CD4-positive, alpha-beta T cell (primary cell): Measurements from ENCODE around the gene UBE4B. TPM values are rescaled to one million over a fixed set of nuclear protein-coding genes. Genes with fewer than 3 reads are reported as not detected.
"Not testable (repeated sequence)": the region's sequence is repeated elsewhere in the genome, so short reads cannot be mapped to it uniquely, and the experiment has no call there.

ENCODE experiments used
- ATAC-seq: fragments of 200-7000 bp; cut with Tn5 transposase; one replicate; pipeline ENCODE4 v1.10.0; 2022; ENCODE audit warnings: mild to moderate bottlenecking; ENCODE audit not compliant: poor library complexity
- CTCF ChIA-PET: fragments of 350-600 bp; sonication (Branson Sonifier 250); formaldehyde crosslinking; loops from one replicate; lab custom pipeline; 2021; ENCODE audit warnings: antibody characterized with exemption, inconsistent platforms; lab: Charles Lee
- POLR2A ChIA-PET: fragments of 350-600 bp; sonication (Branson Sonifier 250); formaldehyde crosslinking; loops from one replicate; lab custom pipeline; 2021; ENCODE audit warnings: antibody characterized with exemption, inconsistent platforms; lab: Charles Lee
- DNase-seq, 14 experiments: peaks; one replicate each; pipeline ENCODE4 v3.0.0-alpha.2; 2013 to 2020; ENCODE audit warnings: mixed read lengths in 2 of 14
- H3K27ac ChIP-seq, 2 donors: one replicate each; pipeline versions ENCODE4 v1.5.1 to v1.7.0; 2013; ENCODE audit warnings: low read length in 2 of 2, low read depth in 1 of 2, mild to moderate bottlenecking in 1 of 2
- H3K27me3 ChIP-seq, 2 experiments: 1 replicate in 1 of 2; 2 replicates in 1 of 2; pipeline versions ENCODE4 v1.6.1 to v1.7.0; 2013; ENCODE audit warnings: low read length in 2 of 2, control low read depth in 1 of 2, mild to moderate bottlenecking in 1 of 2, moderate library complexity in 1 of 2; ENCODE audit not compliant: insufficient read depth in 2 of 2, control insufficient read depth in 1 of 2
- H3K36me3 ChIP-seq: one replicate; pipeline ENCODE4 v1.6.1; 2013; ENCODE audit warnings: low read length, control low read depth; ENCODE audit not compliant: insufficient read depth
- H3K4me1 ChIP-seq: one replicate; pipeline ENCODE4 v1.6.1; 2013; ENCODE audit warnings: low read length, control low read depth; ENCODE audit not compliant: insufficient read depth
- H3K4me3 ChIP-seq: one replicate; pipeline ENCODE4 v1.5.1; 2013; ENCODE audit warnings: mild to moderate bottlenecking, low read length, moderate library complexity
- H3K9me3 ChIP-seq, 2 experiments: 1 replicate in 1 of 2; 2 replicates in 1 of 2; pipeline versions ENCODE4 v1.6.1 to v1.7.0; 2013; ENCODE audit warnings: low read length in 2 of 2, mild to moderate bottlenecking in 2 of 2, control low read depth in 1 of 2, moderate library complexity in 1 of 2; ENCODE audit not compliant: control insufficient read depth in 1 of 2, insufficient read depth in 1 of 2
- H3K27ac Mint-ChIP-seq: one replicate; pipeline ENCODE4 v1.8.0; 2020; ENCODE audit warnings: mixed read lengths
- H3K27me3 Mint-ChIP-seq: one replicate; pipeline ENCODE4 v1.8.0; 2021; ENCODE audit warnings: mixed read lengths
- H3K36me3 Mint-ChIP-seq: one replicate; pipeline ENCODE4 v1.8.0; 2021; ENCODE audit warnings: low read depth, mixed read lengths
- H3K4me1 Mint-ChIP-seq: one replicate; pipeline ENCODE4 v1.8.0; 2021; ENCODE audit warnings: low read depth, mixed read lengths
- H3K4me3 Mint-ChIP-seq: one replicate; pipeline ENCODE4 v1.8.0; 2020; ENCODE audit warnings: mild to moderate bottlenecking, mixed read lengths
- H3K9me3 Mint-ChIP-seq: one replicate; pipeline ENCODE4 v1.8.0; 2020; ENCODE audit warnings: mixed read lengths
- CTCF ChIP-seq: fragments of 200-600 bp; IDR thresholded peaks from one replicate; pipeline ENCODE4 v1.8.0; 2022; ENCODE audit warnings: antibody characterized with exemption, mild to moderate bottlenecking
- intact Hi-C, 2 experiments: fragments of 100-400 bp; cut with DNase I in 1 of 2; cut with micrococcal nuclease in 1 of 2; formaldehyde crosslinking; loops; one replicate each; pipeline versions ENCODE4 v1.15.1 to v1.9.0; 2023 to 2025; cut with DNase I, micrococcal nuclease
- total RNA-seq, 174 experiments: library from RNA in 2 of 174; stranded (reverse) in 2 of 174; gene quantifications; one replicate each; pipeline ENCODE4 v1.2.3 and lab custom pipeline; 2021 to 2026

Gene UBE4B
- total RNA-seq, 2 experiments from 2014 or later = 27.9 to 28.7 TPM

DNA sequence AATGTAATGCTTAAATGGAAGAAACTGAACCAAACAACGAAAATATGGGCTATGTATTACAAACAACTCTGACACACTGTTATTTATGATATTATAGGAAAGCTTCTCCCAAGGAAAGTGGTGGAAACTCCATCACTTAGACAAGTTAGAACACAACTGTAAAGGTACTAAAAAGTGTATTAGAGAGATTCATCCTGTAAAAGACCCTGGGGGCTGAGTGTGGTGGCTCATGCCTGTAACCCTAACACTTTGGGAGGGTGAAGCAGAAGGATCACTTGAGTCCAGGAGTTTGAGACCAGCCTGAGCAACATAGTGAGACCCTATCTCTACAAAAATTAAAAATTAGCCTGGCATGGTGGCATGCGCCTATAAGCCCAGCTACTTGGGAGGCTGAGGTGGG is 7.4 kb upstream of the UBE4B start:
- POLR2A ChIA-PET = no interaction called here
- H3K4me1 Mint-ChIP-seq = no peaks in the 10 kb centered on the region
- no peak for TF ChIP-seq CTCF
- Histone ChIP-seq H3K4me1 (no peaks in the 10 kb centered on the region), H3K4me3 (no peak overlapping the region), H3K27me3 (no peaks in the 10 kb centered on the region), H3K36me3 (no peaks in the 10 kb centered on the region), H3K9me3 (no peaks in the 10 kb centered on the region), H3K27ac (no peak overlapping the region)
- no peaks in the 10 kb centered on the region for H3K9me3 Mint-ChIP-seq
- DNase-seq = no peak
- no peak for ATAC-seq
- H3K27ac Mint-ChIP-seq = no peak overlapping the region
- no peaks in the 10 kb centered on the region for H3K27me3 Mint-ChIP-seq
- H3K36me3 Mint-ChIP-seq = no peaks in the 10 kb centered on the region
- no peak overlapping the region for H3K4me3 Mint-ChIP-seq
- CTCF ChIA-PET = no interaction called here
- intact Hi-C loops = no loop called here

GRCh38 chr1:10027027-10027426 is 5.7 kb upstream of the UBE4B start:
- no peaks in the 10 kb centered on the region for H3K9me3 ChIP-seq
- H3K9me3 Mint-ChIP-seq = no peaks in the 10 kb centered on the region
- H3K27me3 Mint-ChIP-seq = no peaks in the 10 kb centered on the region
- H3K27ac ChIP-seq = no peak overlapping the region
- ChIA-PET CTCF (interaction anchor here (0.7 kb wide), 1 partner anchor 20 kb away, joined by 3 read pairs; no protein-coding TSS in a partner anchor), POLR2A (interaction anchor here (0.7 kb wide), 1 partner anchor 10 kb away, joined by 3 read pairs; no protein-coding TSS in a partner anchor)
- H3K36me3 Mint-ChIP-seq = no peaks in the 10 kb centered on the region
- no peaks in the 10 kb centered on the region for H3K27me3 ChIP-seq
- ATAC-seq (no peak), DNase-seq (no peak)
- no peak overlapping the region for H3K4me3 ChIP-seq
- H3K4me3 Mint-ChIP-seq = no peak overlapping the region
- no peak for TF ChIP-seq CTCF
- no peaks in the 10 kb centered on the region for H3K36me3 ChIP-seq
- no peak overlapping the region for H3K27ac Mint-ChIP-seq
- intact Hi-C loops = no loop called here
- H3K4me1 ChIP-seq = peaks cover under 1% of the 10 kb centered on the region
- H3K4me1 Mint-ChIP-seq = peaks cover under 1% of the 10 kb centered on the region

DNA sequence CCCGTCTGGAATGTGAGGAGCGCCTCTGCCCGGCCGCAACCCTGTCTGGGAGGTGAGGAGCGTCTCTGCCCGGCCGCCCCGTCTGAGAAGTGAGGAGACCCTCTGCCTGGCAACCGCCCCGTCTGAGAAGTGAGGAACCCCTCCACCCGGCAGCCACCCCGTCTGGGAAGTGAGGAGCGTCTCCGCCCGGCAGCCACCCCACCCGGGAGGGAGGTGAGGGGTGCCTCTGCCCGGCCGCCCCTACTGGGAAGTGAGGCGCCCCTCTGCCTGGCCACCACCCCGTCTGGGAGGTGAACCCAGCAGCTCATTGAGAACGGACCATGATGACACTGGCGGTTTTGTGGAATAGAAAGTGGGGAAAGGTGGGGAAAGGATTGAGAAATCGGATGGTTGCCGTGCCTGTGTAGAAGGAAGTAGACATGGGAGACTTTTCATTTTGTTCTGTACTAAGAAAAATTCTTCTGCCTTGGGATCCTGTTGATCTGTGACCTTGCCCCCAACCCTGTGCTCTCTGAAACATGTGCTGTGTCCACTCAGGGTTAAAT is 3.7 kb upstream of the UBE4B start:
- H3K4me3 ChIP-seq, H3K36me3 ChIP-seq, H3K27me3 ChIP-seq, H3K27ac ChIP-seq, H3K27me3 Mint-ChIP-seq, H3K9me3 Mint-ChIP-seq, ATAC-seq, CTCF ChIA-PET, intact Hi-C loops, H3K4me3 Mint-ChIP-seq, H3K9me3 ChIP-seq, POLR2A ChIA-PET, H3K27ac Mint-ChIP-seq: not testable (repeated sequence)
- DNase-seq = peak in 1 of 14 experiments; percentile 17
- Mint-ChIP-seq H3K36me3 (peaks cover 14% of the 10 kb centered on the region), H3K4me1 (peaks cover 19% of the 10 kb centered on the region)
- H3K4me1 ChIP-seq = peaks cover 15% of the 10 kb centered on the region

- H3K4me3 ChIP-seq = no peak overlapping the region
- Mint-ChIP-seq H3K4me1 (peaks cover 30% of the 10 kb centered on the region), H3K36me3 (peaks cover 15% of the 10 kb centered on the region), H3K4me3 (no peak overlapping the region), H3K27ac (no peak overlapping the region), H3K9me3 (no peaks in the 10 kb centered on the region), H3K27me3 (no peaks in the 10 kb centered on the region)
- DNase-seq = no peak
- peaks cover 28% of the 10 kb centered on the region for H3K4me1 ChIP-seq
- no peak for TF ChIP-seq CTCF
- no peak overlapping the region for H3K27ac ChIP-seq
- H3K36me3 ChIP-seq = peaks cover under 1% of the 10 kb centered on the region
- no peak for ATAC-seq
- ChIA-PET CTCF (no interaction called here), POLR2A (no interaction called here)
- intact Hi-C loops = loop anchor here (5.0 to 10.0 kb wide), 10 partner anchors 181 to 1776 kb away; partner anchors contain the start of genes CLCN6 (in 1 of the 2), ENO1 (in 1 of the 2), GPR157 (in 1 of the 2) and H6PD (in 1 of the 2)
- no peaks in the 10 kb centered on the region for H3K9me3 ChIP-seq
- no peaks in the 10 kb centered on the region for H3K27me3 ChIP-seq
These were observed 1.3 kb upstream of the UBE4B start for GRCh38 chr1:10031461-10031860.
